MM.1S (cell line): ENCODE results near the gene VPS35L.

Experiments used
- DNase-seq: peaks from one replicate; pipeline ENCODE4 v3.0.0-alpha.2; 2015
- H2AFZ ChIP-seq: fragments of 300-600 bp; sonication (generic); 2 replicates; pipeline ENCODE4 v1.6.0; 2016; ENCODE audit warnings: antibody characterized with exemption, low read length
- H3F3A ChIP-seq: fragments of 300-600 bp; sonication (generic); 2 replicates; pipeline ENCODE4 v1.6.1; 2016; ENCODE audit warnings: mild to moderate bottlenecking, antibody characterized with exemption, low read length, moderate library complexity, mixed read lengths; ENCODE audit not compliant: insufficient read depth
- H3K27ac ChIP-seq: fragments of 300-600 bp; sonication (generic); 2 replicates; pipeline ENCODE4 v1.5.1; 2016; ENCODE audit warnings: mild to moderate bottlenecking, low read length
- H3K27me3 ChIP-seq: fragments of 300-600 bp; sonication (generic); replicated peaks from 2 replicates; pipeline ENCODE4 v1.6.0; 2016; ENCODE audit warnings: low read length; ENCODE audit not compliant: insufficient read depth
- H3K36me3 ChIP-seq: fragments of 300-600 bp; sonication (generic); replicated peaks from 2 replicates; pipeline ENCODE4 v1.6.1; 2016; ENCODE audit warnings: mild to moderate bottlenecking, low read length, mixed read lengths; ENCODE audit not compliant: insufficient read depth
- H3K4me1 ChIP-seq: fragments of 300-600 bp; sonication (generic); 2 replicates; pipeline ENCODE4 v1.6.1; 2016; ENCODE audit warnings: low read length, mixed read lengths
- H3K4me2 ChIP-seq: fragments of 300-600 bp; sonication (generic); 2 replicates; pipeline ENCODE4 v1.6.0; 2016; ENCODE audit warnings: low read depth, low read length
- H3K4me3 ChIP-seq: fragments of 300-600 bp; sonication (generic); 2 replicates; pipeline ENCODE4 v1.5.1; 2016; ENCODE audit warnings: low read length, mixed read lengths
- H3K79me2 ChIP-seq: fragments of 300-600 bp; sonication (generic); 2 replicates; pipeline ENCODE4 v1.6.1; 2016; ENCODE audit warnings: mixed run types, low read length, mixed read lengths
- H3K9ac ChIP-seq: fragments of 300-600 bp; sonication (generic); 2 replicates; pipeline ENCODE4 v1.6.1; 2016; ENCODE audit warnings: low read length, mixed read lengths
- H3K9me2 ChIP-seq: fragments of 300-600 bp; sonication (generic); replicated peaks from 2 replicates; pipeline ENCODE4 v1.6.1; 2016; ENCODE audit warnings: mild to moderate bottlenecking, low read length, mixed read lengths; ENCODE audit not compliant: insufficient read depth
- H3K9me3 ChIP-seq: fragments of 300-600 bp; sonication (generic); replicated peaks from 2 replicates; pipeline ENCODE4 v1.6.1; 2016; ENCODE audit warnings: mild to moderate bottlenecking, low read length, mixed read lengths; ENCODE audit not compliant: insufficient read depth
- H4K20me1 ChIP-seq: fragments of 300-600 bp; sonication (generic); 2 replicates; pipeline ENCODE4 v1.6.1; 2016; ENCODE audit warnings: mild to moderate bottlenecking, low read length, moderate library complexity, mixed read lengths; ENCODE audit not compliant: insufficient read depth
- CTCF ChIP-seq: fragments of 300-600 bp; sonication (generic); IDR thresholded peaks from 2 replicates; pipeline ENCODE4 v1.5.1; 2016; ENCODE audit warnings: antibody characterized with exemption, low read length, mixed read lengths
- EZH2 ChIP-seq: fragments of 300-600 bp; sonication (generic); optimal IDR thresholded peaks from 2 replicates; pipeline ENCODE3; 2017; ENCODE audit warnings: low read depth, mild to moderate bottlenecking, antibody characterized with exemption, low read length, mixed read lengths
- EZH2phosphoT487 ChIP-seq: fragments of 300-600 bp; sonication (generic); IDR thresholded peaks from 2 replicates; pipeline ENCODE4 v1.6.1; 2018; ENCODE audit warnings: antibody characterized with exemption, low read length

The VPS35L gene

GRCh38 chr16:19525385-19525723, 30.1 kb upstream of the VPS35L start:
- no peak for TF ChIP-seq CTCF
- Histone ChIP-seq H3K9me3 (no peaks in the 10 kb centered on the region), H2AFZ (peak overlapping the region; percentile 90; the same call in 1 of the 2 replicates), H3K36me3 (0 out of 2 replicates have a peak, but pooled peaks cover 2% of the 10 kb centered on the region), H3K4me1 (peaks cover 21% of the 10 kb centered on the region), H3K4me3 (peak overlapping the region; percentile 85; the same call in 1 of the 2 replicates), H3K27ac (no peak overlapping the region), H3K4me2 (peak overlapping the region; percentile 93), H3K9me2 (no peaks in the 10 kb centered on the region), H3F3A (peaks cover 21% of the 10 kb centered on the region), H3K27me3 (no peaks in the 10 kb centered on the region), H4K20me1 (no peaks in the 10 kb centered on the region), H3K9ac (peak overlapping the region; percentile 78; the same call in 1 of the 2 replicates), H3K79me2 (peaks cover 47% of the 10 kb centered on the region)
- DNase-seq: no peak

- Histone ChIP-seq H3K27ac (no peak overlapping the region), H2AFZ (no peak overlapping the region), H3K9me2 (no peaks in the 10 kb centered on the region), H3K4me2 (no peak overlapping the region), H3K36me3 (peaks cover 2% of the 10 kb centered on the region; the same call in 1 of the 2 replicates), H3K9me3 (no peaks in the 10 kb centered on the region), H3K27me3 (no peaks in the 10 kb centered on the region), H4K20me1 (no peaks in the 10 kb centered on the region), H3F3A (0 out of 2 replicates have a peak, but pooled peaks cover 9% of the 10 kb centered on the region), H3K4me1 (peaks cover 21% of the 10 kb centered on the region), H3K79me2 (peaks cover 34% of the 10 kb centered on the region), H3K9ac (no peak overlapping the region), H3K4me3 (no peak overlapping the region)
- TF ChIP-seq EZH2 (no peak), CTCF (no peak), EZH2phosphoT487 (no peak)
- DNase-seq: no peak
Measured at GRCh38 chr16:19527161-19527560, 28.3 kb upstream of the VPS35L start.

- H3K36me3 ChIP-seq: peaks cover 2% of the 10 kb centered on the region; the same call in 1 of the 2 replicates
- H3K27me3 ChIP-seq: no peaks in the 10 kb centered on the region
- TF ChIP-seq EZH2phosphoT487: no peak
- TF ChIP-seq CTCF: no peak
- no peak for TF ChIP-seq EZH2
- H3K4me3 ChIP-seq: no peak overlapping the region
- H3K9ac ChIP-seq: no peak overlapping the region
- peaks cover 34% of the 10 kb centered on the region for H3K79me2 ChIP-seq
- H2AFZ ChIP-seq: no peak overlapping the region
- H4K20me1 ChIP-seq: no peaks in the 10 kb centered on the region
- H3K4me1 ChIP-seq: peaks cover 13% of the 10 kb centered on the region
- no peaks in the 10 kb centered on the region for H3K9me3 ChIP-seq
- no peak overlapping the region for H3K4me2 ChIP-seq
- no peak for DNase-seq
- H3K9me2 ChIP-seq: no peaks in the 10 kb centered on the region
- H3K27ac ChIP-seq: no peak overlapping the region
- H3F3A ChIP-seq: 0 out of 2 replicates have a peak, but pooled peaks cover 5% of the 10 kb centered on the region
Measured at GRCh38 chr16:19528666-19529065, 26.8 kb upstream of the VPS35L start.
